SK-N-SH (cell line): Measurements from ENCODE around the gene CLN5. TPM values are rescaled to one million over a fixed set of nuclear protein-coding genes. Genes with fewer than 3 reads are reported as not detected.

Source experiments
- CTCF ChIA-PET: fragments of 300-600, 350-600 bp; formaldehyde crosslinking; extraction: SDS; loops from one replicate; lab custom pipeline; 2021; lab: Yijun Ruan, JAX
- POLR2A ChIA-PET: fragments of 350-600 bp; sonication (Branson Sonifier 250); formaldehyde crosslinking; extraction: SDS; loops from one replicate; lab custom pipeline; 2020; ENCODE audit warnings: antibody characterized with exemption, inconsistent platforms; lab: Yijun Ruan, JAX
- DNase-seq: peaks from one replicate; pipeline ENCODE4 v3.0.0; 2012
- H2AFZ ChIP-seq: fragments of 200-600 bp; sonication (generic); 2 replicates; pipeline ENCODE4 v1.8.1; 2016; ENCODE audit warnings: antibody characterized with exemption, mild to moderate bottlenecking, low read depth
- H3F3A ChIP-seq: fragments of 200-600 bp; sonication (generic); replicated peaks from 2 replicates; pipeline ENCODE3; 2016; ENCODE audit warnings: antibody characterized with exemption, mild to moderate bottlenecking; ENCODE audit not compliant: insufficient read depth
- H3K27ac ChIP-seq, 2 experiments: fragments of 200-500 bp in 1 of 2; fragments of 200-600 bp in 1 of 2; sonication (Bioruptor generic) in 1 of 2; sonication (generic), shearing (Covaris generic) in 1 of 2; 2 replicates each; pipeline versions ENCODE4 v1.5.1 to v1.6.1; 2014 to 2016; ENCODE audit warnings: low read depth in 2 of 2, inconsistent platforms in 1 of 2, low read length in 1 of 2, mild to moderate bottlenecking in 1 of 2, mixed read lengths in 1 of 2
- H3K27me3 ChIP-seq: fragments of 200-600 bp; sonication (generic), shearing (Covaris generic); 2 replicates; pipeline ENCODE4 v1.6.1; 2016; ENCODE audit warnings: mixed run types; ENCODE audit not compliant: insufficient read depth
- H3K36me3 ChIP-seq, 2 experiments: fragments of 200-500 bp in 1 of 2; fragments of 200-600 bp in 1 of 2; sonication (Bioruptor generic) in 1 of 2; sonication (generic) in 1 of 2; replicated peaks in 1 of 2; 2 replicates each; pipeline versions ENCODE3 to v1.5.1; 2014 to 2016; ENCODE audit warnings: low read length in 1 of 2, mild to moderate bottlenecking in 1 of 2; ENCODE audit not compliant: insufficient read depth in 2 of 2, control insufficient read depth in 1 of 2
- H3K4me1 ChIP-seq, 2 experiments: fragments of 200-500 bp in 1 of 2; fragments of 200-600 bp in 1 of 2; sonication (Bioruptor generic) in 1 of 2; sonication (generic), shearing (Covaris generic) in 1 of 2; 2 replicates each; pipeline versions ENCODE4 v1.5.1 to v1.6.1; 2014 to 2016; ENCODE audit warnings: low read depth in 1 of 2, low read length in 1 of 2, mixed run types in 1 of 2; ENCODE audit not compliant: insufficient read depth in 2 of 2, control insufficient read depth in 1 of 2
- H3K4me2 ChIP-seq: fragments of 200-600 bp; sonication (generic), shearing (Covaris generic); 2 replicates; pipeline ENCODE4 v1.6.1; 2017; ENCODE audit warnings: mixed run types
- H3K4me3 ChIP-seq, 2 experiments: fragments of 200-500 bp in 1 of 2; fragments of 200-600 bp in 1 of 2; sonication (Bioruptor generic) in 1 of 2; sonication (generic), shearing (Covaris generic) in 1 of 2; 2 replicates each; pipeline versions ENCODE4 v1.5.1 to v1.8.1; 2014 to 2016; ENCODE audit warnings: low read depth in 2 of 2, inconsistent platforms in 1 of 2, low read length in 1 of 2, mild to moderate bottlenecking in 1 of 2, mixed read lengths in 1 of 2, moderate library complexity in 1 of 2
- H3K79me2 ChIP-seq: fragments of 200-600 bp; sonication (generic); 2 replicates; pipeline ENCODE4 v1.8.1; 2017; ENCODE audit warnings: mild to moderate bottlenecking; ENCODE audit not compliant: insufficient read depth
- H3K9ac ChIP-seq: fragments of 200-600 bp; sonication (generic); 2 replicates; pipeline ENCODE4 v1.6.1; 2017; ENCODE audit warnings: mixed run types
- H3K9me2 ChIP-seq: fragments of 200-600 bp; sonication (generic); 2 replicates; pipeline ENCODE4 v1.6.1; 2017; ENCODE audit warnings: mixed run types
- H3K9me3 ChIP-seq: fragments of 200-600 bp; sonication (generic); 2 replicates; pipeline ENCODE4 v1.6.1; 2017; ENCODE audit warnings: mixed run types, mild to moderate bottlenecking, moderate library complexity
- H4K20me1 ChIP-seq: fragments of 200-600 bp; sonication (generic); 2 replicates; pipeline ENCODE4 v1.6.1; 2017; ENCODE audit warnings: mild to moderate bottlenecking, mixed run types; ENCODE audit not compliant: insufficient read depth
- CHD2 ChIP-seq: fragments of 150-350 bp; IDR thresholded peaks from 2 replicates; pipeline ENCODE4 v1.6.1; 2018; ENCODE audit warnings: low read length; ENCODE audit not compliant: partially characterized antibody
- MEF2A ChIP-seq: IDR thresholded peaks from 2 replicates; pipeline ENCODE4 v1.4.0; 2012; ENCODE audit warnings: low read depth, borderline replicate concordance
- MXI1 ChIP-seq: IDR thresholded peaks from 2 replicates; pipeline ENCODE4 v1.6.1; 2012; ENCODE audit warnings: mild to moderate bottlenecking, low read depth, low read length, improper control_type of control experiment
- NFIC ChIP-seq: IDR thresholded peaks from 2 replicates; pipeline ENCODE4 v1.4.0; 2012; ENCODE audit warnings: borderline replicate concordance
- RFX5 ChIP-seq: IDR thresholded peaks from 2 replicates; pipeline ENCODE4 v1.6.1; 2012; ENCODE audit warnings: mild to moderate bottlenecking, improper control_type of control experiment, low read length
- RXRA ChIP-seq: IDR thresholded peaks from 2 replicates; pipeline ENCODE4 v1.4.0; 2012; ENCODE audit warnings: low read depth, mild to moderate bottlenecking, borderline replicate concordance
- SIN3A ChIP-seq: IDR thresholded peaks from 2 replicates; pipeline ENCODE4 v1.6.1; 2012; ENCODE audit warnings: low read depth, mild to moderate bottlenecking, low read length, moderate library complexity, borderline replicate concordance
- SMC3 ChIP-seq: IDR thresholded peaks from 2 replicates; pipeline ENCODE4 v1.6.1; 2012; ENCODE audit warnings: low read depth, low read length, improper control_type of control experiment
- TAF1 ChIP-seq: IDR thresholded peaks from 2 replicates; pipeline ENCODE4 v1.6.1; 2012; ENCODE audit warnings: low read depth, mild to moderate bottlenecking, low read length, moderate library complexity, borderline replicate concordance
- WGBS: methylation state at CpG from one replicate; pipeline ENCODE4 v1.1.6; 2017; ENCODE audit warnings: low lambda C conversion rate; 5-methylcytosine and 5-hydroxymethylcytosine counted together
- polyA plus RNA-seq, 3 experiments: library from polyadenylated mRNA; depleted of rRNA; stranded (reverse); fragments of >200 nt; gene quantifications; 2 replicates each; pipeline ENCODE4 v1.2.3, GENCODE V29; 2012
- TF ChIP-seq, protein P1 (sequence below): IDR thresholded peaks from 2 replicates; pipeline ENCODE4 v1.4.0; 2012; ENCODE audit warnings: low read depth
- TF ChIP-seq, protein P2 (sequence below): fragments of 150-350 bp; IDR thresholded peaks from 2 replicates; pipeline ENCODE4 v1.6.1; 2016; ENCODE audit warnings: mild to moderate bottlenecking, low read depth, low read length
- TF ChIP-seq, protein P3 (sequence below): IDR thresholded peaks from 2 replicates; pipeline ENCODE4; 2012
- TF ChIP-seq, protein P4 (sequence below): fragments of 200-600 bp; sonication (generic); IDR thresholded peaks from 2 replicates; pipeline ENCODE4 v1.6.1; 2017; ENCODE audit warnings: antibody characterized with exemption, mild to moderate bottlenecking, moderate library complexity
- TF ChIP-seq, protein P5 (sequence below): IDR thresholded peaks from 2 replicates; pipeline ENCODE4 v1.4.0; 2012; ENCODE audit warnings: low read depth, borderline replicate concordance

The CLN5 gene
- polyA plus RNA-seq, 1 of the 3 experiments (the other 2 are of a cell fraction): 11.6 TPM

DNA sequence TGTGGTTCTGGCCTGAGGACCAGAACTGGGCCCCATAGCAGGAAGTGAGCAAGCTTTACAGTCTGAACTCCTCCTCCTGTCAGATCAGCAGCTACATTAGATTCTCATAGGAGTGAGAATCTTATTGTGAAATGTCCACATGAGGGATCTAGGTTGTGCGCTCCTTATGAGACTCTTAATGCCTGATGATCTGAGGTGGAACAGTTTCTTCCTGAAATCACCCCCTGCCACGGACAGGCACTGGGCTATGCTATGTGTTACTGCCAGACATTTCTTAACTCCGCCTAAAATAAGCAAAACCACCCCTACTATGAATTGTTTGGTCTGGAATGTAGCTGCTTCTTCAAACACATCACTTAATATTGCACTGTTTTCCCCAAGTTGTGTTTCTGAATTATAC lies 30.5 kb downstream of the CLN5 start:
- TF ChIP-seq, protein P1, sequence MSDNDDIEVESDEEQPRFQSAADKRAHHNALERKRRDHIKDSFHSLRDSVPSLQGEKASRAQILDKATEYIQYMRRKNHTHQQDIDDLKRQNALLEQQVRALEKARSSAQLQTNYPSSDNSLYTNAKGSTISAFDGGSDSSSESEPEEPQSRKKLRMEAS: no peak
- TF ChIP-seq RXRA: no peak
- TF ChIP-seq MXI1: no peak
- TF ChIP-seq NFIC: no peak
- TF ChIP-seq RFX5: no peak
- no peak for TF ChIP-seq MEF2A
- TF ChIP-seq CHD2: no peak
- TF ChIP-seq, protein P2, sequence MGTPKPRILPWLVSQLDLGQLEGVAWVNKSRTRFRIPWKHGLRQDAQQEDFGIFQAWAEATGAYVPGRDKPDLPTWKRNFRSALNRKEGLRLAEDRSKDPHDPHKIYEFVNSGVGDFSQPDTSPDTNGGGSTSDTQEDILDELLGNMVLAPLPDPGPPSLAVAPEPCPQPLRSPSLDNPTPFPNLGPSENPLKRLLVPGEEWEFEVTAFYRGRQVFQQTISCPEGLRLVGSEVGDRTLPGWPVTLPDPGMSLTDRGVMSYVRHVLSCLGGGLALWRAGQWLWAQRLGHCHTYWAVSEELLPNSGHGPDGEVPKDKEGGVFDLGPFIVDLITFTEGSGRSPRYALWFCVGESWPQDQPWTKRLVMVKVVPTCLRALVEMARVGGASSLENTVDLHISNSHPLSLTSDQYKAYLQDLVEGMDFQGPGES: no peak
- TF ChIP-seq, protein P3, sequence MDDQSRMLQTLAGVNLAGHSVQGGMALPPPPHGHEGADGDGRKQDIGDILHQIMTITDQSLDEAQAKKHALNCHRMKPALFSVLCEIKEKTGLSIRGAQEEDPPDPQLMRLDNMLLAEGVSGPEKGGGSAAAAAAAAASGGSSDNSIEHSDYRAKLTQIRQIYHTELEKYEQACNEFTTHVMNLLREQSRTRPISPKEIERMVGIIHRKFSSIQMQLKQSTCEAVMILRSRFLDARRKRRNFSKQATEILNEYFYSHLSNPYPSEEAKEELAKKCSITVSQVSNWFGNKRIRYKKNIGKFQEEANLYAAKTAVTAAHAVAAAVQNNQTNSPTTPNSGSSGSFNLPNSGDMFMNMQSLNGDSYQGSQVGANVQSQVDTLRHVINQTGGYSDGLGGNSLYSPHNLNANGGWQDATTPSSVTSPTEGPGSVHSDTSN: no peak
- no peak for TF ChIP-seq SIN3A
- no peak for TF ChIP-seq SMC3
- TF ChIP-seq, protein P4, sequence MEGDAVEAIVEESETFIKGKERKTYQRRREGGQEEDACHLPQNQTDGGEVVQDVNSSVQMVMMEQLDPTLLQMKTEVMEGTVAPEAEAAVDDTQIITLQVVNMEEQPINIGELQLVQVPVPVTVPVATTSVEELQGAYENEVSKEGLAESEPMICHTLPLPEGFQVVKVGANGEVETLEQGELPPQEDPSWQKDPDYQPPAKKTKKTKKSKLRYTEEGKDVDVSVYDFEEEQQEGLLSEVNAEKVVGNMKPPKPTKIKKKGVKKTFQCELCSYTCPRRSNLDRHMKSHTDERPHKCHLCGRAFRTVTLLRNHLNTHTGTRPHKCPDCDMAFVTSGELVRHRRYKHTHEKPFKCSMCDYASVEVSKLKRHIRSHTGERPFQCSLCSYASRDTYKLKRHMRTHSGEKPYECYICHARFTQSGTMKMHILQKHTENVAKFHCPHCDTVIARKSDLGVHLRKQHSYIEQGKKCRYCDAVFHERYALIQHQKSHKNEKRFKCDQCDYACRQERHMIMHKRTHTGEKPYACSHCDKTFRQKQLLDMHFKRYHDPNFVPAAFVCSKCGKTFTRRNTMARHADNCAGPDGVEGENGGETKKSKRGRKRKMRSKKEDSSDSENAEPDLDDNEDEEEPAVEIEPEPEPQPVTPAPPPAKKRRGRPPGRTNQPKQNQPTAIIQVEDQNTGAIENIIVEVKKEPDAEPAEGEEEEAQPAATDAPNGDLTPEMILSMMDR: no peak
- TF ChIP-seq, protein P5, sequence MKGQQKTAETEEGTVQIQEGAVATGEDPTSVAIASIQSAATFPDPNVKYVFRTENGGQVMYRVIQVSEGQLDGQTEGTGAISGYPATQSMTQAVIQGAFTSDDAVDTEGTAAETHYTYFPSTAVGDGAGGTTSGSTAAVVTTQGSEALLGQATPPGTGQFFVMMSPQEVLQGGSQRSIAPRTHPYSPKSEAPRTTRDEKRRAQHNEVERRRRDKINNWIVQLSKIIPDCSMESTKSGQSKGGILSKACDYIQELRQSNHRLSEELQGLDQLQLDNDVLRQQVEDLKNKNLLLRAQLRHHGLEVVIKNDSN: no peak
- no peak for TF ChIP-seq TAF1
- WGBS: 93% methylated on average over 3 of the region's 3 CpGs
- Histone ChIP-seq H3K79me2 (peaks cover 90% of the 10 kb centered on the region), H3K9me3 (no peaks in the 10 kb centered on the region), H3K4me2 (no peak overlapping the region; the same call in 1 of the 2 replicates), H3K27ac (no peak overlapping the region), H3F3A (peaks cover 14% of the 10 kb centered on the region), H3K9me2 (no peaks in the 10 kb centered on the region), H3K27me3 (no peaks in the 10 kb centered on the region), H3K4me1 (peaks cover 0 to 12% of the 10 kb centered on the region in 2 experiments; a peak in 3 of 4 replicates), H4K20me1 (peaks cover 86% of the 10 kb centered on the region), H3K9ac (no peak overlapping the region), H2AFZ (no peak overlapping the region), H3K36me3 (peaks cover 22 to 33% of the 10 kb centered on the region in 2 experiments), H3K4me3 (0 out of 4 replicates have a peak overlapping the region, but pooled peaks of 1 of the 2 experiments have one; percentile 16)
- POLR2A ChIA-PET: no interaction called here
- DNase-seq: no peak
- CTCF ChIA-PET: interaction anchor here (0.6 to 0.8 kb wide), 2 partner anchors 19 to 456 kb away, joined by 3 to 4 read pairs; no protein-coding TSS in a partner anchor
